Activated T-cell treated with anti-CD3 and anti-CD28 coated beads, Interleukin-2, amount 50 U/mL, for 1 hour (primary cell): ENCODE data around the gene CHRM2.

Source experiments
- DNase-seq: peaks from one replicate; pipeline ENCODE4 v3.0.0-alpha.2; 2020

CHRM2 gene

GRCh38 chr7:137038706-137039105 is 170.3 kb downstream of the CHRM2 start:
- DNase-seq: no peak

- DNase-seq: no peak
Observed at GRCh38 chr7:137040745-137041144, 172.3 kb downstream of the CHRM2 start.

- DNase-seq: no peak
Observed at GRCh38 chr7:137045573-137045972, 177.1 kb downstream of the CHRM2 start.

GRCh38 chr7:137069249-137069963 is 201.0 kb downstream of the CHRM2 start:
- DNase-seq: no peak
